ENCODE results near the gene CHID1. TPM values are rescaled to one million over a fixed set of nuclear protein-coding genes. Genes with fewer than 3 reads are reported as not detected.

The CHID1 gene
- total and polyA plus RNA-seq, 2 of the 8 experiments (the other 6 are each of a cell fraction or from before 2014, with no cell fraction given): 81.2 to 88.5 TPM

DNA sequence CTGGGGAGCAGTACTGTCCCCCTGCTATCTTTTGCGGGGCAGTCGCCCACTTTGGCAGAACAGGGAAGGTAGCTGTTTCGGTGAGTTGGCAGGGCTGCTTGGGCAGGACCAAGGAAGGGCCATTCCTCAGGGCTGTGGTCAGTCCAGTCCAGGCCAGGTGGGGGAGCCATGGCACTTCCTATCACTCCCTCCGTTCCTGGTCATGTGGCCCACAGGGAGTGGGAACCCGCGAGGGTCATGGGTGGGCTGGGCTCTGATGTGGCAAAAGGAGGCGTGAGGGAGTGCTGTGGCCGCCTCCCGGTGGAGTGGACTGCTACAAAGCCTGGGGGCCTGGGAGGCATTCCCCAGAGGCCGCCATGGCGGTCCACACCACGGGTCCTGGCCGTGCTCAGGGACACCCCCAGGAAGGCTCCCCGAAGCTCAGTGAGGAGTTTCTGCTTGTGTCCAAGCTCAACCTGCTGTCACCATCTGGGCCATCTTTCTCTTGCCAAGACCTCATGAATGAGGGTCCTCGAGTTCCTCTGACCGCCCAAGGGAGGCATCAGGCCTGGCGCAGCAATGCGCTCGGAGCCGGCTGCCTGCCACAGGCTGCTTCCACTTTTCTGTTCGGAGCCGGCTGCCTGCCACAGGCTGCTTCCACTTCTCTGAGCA, 11.9 kb downstream of the CHID1 start (continued):
- peak; percentile 77 to 80 for TF ChIP-seq RAD21 (IDR thresholded peaks at IDR 0.05 in 1 of 2, conservative IDR thresholded peaks at IDR 0.05 in 1 of 2; ENCODE audit: low read depth in 2 of 2, low read length in 2 of 2)
- no peak for TF ChIP-seq CTBP2 (IDR thresholded peaks at IDR 0.05; ENCODE audit: borderline replicate concordance, insufficient read depth, insufficient read length, low read length)
- TF ChIP-seq TCF12 (IDR thresholded peaks at IDR 0.05; ENCODE audit: low read depth, low read length): no peak
- TF ChIP-seq, protein P1, sequence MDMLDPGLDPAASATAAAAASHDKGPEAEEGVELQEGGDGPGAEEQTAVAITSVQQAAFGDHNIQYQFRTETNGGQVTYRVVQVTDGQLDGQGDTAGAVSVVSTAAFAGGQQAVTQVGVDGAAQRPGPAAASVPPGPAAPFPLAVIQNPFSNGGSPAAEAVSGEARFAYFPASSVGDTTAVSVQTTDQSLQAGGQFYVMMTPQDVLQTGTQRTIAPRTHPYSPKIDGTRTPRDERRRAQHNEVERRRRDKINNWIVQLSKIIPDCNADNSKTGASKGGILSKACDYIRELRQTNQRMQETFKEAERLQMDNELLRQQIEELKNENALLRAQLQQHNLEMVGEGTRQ (IDR thresholded peaks at IDR 0.05; ENCODE audit: low read length): peak; percentile 49
- TF ChIP-seq, protein P2, sequence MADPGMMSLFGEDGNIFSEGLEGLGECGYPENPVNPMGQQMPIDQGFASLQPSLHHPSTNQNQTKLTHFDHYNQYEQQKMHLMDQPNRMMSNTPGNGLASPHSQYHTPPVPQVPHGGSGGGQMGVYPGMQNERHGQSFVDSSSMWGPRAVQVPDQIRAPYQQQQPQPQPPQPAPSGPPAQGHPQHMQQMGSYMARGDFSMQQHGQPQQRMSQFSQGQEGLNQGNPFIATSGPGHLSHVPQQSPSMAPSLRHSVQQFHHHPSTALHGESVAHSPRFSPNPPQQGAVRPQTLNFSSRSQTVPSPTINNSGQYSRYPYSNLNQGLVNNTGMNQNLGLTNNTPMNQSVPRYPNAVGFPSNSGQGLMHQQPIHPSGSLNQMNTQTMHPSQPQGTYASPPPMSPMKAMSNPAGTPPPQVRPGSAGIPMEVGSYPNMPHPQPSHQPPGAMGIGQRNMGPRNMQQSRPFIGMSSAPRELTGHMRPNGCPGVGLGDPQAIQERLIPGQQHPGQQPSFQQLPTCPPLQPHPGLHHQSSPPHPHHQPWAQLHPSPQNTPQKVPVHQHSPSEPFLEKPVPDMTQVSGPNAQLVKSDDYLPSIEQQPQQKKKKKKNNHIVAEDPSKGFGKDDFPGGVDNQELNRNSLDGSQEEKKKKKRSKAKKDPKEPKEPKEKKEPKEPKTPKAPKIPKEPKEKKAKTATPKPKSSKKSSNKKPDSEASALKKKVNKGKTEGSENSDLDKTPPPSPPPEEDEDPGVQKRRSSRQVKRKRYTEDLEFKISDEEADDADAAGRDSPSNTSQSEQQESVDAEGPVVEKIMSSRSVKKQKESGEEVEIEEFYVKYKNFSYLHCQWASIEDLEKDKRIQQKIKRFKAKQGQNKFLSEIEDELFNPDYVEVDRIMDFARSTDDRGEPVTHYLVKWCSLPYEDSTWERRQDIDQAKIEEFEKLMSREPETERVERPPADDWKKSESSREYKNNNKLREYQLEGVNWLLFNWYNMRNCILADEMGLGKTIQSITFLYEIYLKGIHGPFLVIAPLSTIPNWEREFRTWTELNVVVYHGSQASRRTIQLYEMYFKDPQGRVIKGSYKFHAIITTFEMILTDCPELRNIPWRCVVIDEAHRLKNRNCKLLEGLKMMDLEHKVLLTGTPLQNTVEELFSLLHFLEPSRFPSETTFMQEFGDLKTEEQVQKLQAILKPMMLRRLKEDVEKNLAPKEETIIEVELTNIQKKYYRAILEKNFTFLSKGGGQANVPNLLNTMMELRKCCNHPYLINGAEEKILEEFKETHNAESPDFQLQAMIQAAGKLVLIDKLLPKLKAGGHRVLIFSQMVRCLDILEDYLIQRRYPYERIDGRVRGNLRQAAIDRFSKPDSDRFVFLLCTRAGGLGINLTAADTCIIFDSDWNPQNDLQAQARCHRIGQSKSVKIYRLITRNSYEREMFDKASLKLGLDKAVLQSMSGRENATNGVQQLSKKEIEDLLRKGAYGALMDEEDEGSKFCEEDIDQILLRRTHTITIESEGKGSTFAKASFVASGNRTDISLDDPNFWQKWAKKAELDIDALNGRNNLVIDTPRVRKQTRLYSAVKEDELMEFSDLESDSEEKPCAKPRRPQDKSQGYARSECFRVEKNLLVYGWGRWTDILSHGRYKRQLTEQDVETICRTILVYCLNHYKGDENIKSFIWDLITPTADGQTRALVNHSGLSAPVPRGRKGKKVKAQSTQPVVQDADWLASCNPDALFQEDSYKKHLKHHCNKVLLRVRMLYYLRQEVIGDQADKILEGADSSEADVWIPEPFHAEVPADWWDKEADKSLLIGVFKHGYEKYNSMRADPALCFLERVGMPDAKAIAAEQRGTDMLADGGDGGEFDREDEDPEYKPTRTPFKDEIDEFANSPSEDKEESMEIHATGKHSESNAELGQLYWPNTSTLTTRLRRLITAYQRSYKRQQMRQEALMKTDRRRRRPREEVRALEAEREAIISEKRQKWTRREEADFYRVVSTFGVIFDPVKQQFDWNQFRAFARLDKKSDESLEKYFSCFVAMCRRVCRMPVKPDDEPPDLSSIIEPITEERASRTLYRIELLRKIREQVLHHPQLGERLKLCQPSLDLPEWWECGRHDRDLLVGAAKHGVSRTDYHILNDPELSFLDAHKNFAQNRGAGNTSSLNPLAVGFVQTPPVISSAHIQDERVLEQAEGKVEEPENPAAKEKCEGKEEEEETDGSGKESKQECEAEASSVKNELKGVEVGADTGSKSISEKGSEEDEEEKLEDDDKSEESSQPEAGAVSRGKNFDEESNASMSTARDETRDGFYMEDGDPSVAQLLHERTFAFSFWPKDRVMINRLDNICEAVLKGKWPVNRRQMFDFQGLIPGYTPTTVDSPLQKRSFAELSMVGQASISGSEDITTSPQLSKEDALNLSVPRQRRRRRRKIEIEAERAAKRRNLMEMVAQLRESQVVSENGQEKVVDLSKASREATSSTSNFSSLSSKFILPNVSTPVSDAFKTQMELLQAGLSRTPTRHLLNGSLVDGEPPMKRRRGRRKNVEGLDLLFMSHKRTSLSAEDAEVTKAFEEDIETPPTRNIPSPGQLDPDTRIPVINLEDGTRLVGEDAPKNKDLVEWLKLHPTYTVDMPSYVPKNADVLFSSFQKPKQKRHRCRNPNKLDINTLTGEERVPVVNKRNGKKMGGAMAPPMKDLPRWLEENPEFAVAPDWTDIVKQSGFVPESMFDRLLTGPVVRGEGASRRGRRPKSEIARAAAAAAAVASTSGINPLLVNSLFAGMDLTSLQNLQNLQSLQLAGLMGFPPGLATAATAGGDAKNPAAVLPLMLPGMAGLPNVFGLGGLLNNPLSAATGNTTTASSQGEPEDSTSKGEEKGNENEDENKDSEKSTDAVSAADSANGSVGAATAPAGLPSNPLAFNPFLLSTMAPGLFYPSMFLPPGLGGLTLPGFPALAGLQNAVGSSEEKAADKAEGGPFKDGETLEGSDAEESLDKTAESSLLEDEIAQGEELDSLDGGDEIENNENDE (IDR thresholded peaks at IDR 0.05; ENCODE audit: insufficient replicate concordance, low read length): no peak
- TF ChIP-seq GABPA (IDR thresholded peaks at IDR 0.05; ENCODE audit: borderline replicate concordance, insufficient read depth, low read length): no peak
